Measurements from ENCODE around the gene TECTA. TPM values are rescaled to one million over a fixed set of nuclear protein-coding genes. Genes with fewer than 3 reads are reported as not detected.

Gene TECTA
- total RNA-seq, 1 donor from 2014 or later = 2.3 TPM

DNA sequence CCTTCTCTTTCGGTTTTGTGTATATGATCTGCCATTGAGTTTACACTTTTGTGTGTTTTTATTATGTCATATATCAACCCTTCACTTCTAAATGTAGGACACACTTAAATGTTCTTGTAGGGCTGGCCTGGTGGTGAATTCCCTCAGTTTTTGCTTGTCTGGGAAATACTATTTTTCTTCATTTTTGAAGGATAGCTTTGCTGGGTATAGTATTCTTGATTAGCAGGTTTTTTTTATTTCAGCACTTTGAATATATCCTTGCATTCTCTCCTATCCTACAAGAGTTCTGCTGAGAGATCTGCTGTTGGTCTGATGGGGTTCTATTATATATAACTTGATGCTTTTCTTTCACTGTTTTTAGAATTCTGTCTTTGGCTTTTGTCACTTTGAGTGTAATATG is 79.1 kb downstream of the TECTA start:
- no peak for DNase-seq (ENCODE audit: extremely low spot score, unreplicated experiment)
- Mint-ChIP-seq H3K9me3 (peaks cover 7% of the 10 kb centered on the region), H3K4me3 (no peak overlapping the region), H3K27ac (no peak overlapping the region), H3K4me1 (ENCODE audit: unreplicated experiment) (no peaks in the 10 kb centered on the region), H3K36me3 (peaks cover 3% of the 10 kb centered on the region), H3K27me3 (peaks cover 8% of the 10 kb centered on the region)
- no peak for TF ChIP-seq CTCF (conservative IDR thresholded peaks at IDR 0.05)

GRCh38 chr11:121188776-121189175 is 87.7 kb downstream of the TECTA start:
- DNase-seq (ENCODE audit: extremely low spot score, unreplicated experiment) = no peak
- Mint-ChIP-seq H3K4me3 (no peak overlapping the region), H3K27ac (no peak overlapping the region), H3K4me1 (ENCODE audit: unreplicated experiment) (no peaks in the 10 kb centered on the region), H3K36me3 (peaks cover 3% of the 10 kb centered on the region), H3K27me3 (peaks cover 10% of the 10 kb centered on the region), H3K9me3 (no peaks in the 10 kb centered on the region)
- TF ChIP-seq CTCF (conservative IDR thresholded peaks at IDR 0.05) = no peak

DNA sequence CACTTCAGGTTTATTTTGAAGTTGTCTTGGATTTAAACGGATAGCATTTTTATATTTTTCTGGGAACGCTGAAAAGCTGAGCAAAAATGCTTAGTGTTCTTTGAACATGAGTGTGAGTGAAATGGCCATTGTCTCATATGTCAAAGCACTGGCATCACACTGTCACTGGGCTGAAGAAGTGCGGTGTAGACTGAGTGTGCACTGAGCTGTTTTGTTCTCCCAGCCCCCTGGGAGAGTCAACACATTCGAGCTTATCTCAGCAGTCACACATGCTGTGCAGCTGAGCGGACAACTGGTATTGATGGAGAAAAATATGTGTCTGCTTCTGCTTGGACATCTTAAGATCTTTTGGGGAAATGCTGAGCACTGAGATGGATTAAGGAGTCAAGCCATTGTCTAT is 90.8 kb downstream of the TECTA start:
- Mint-ChIP-seq H3K36me3 (peaks cover 3% of the 10 kb centered on the region), H3K9me3 (no peaks in the 10 kb centered on the region), H3K27ac (no peak overlapping the region), H3K27me3 (peaks cover 15% of the 10 kb centered on the region), H3K4me1 (ENCODE audit: unreplicated experiment) (peaks cover 6% of the 10 kb centered on the region), H3K4me3 (no peak overlapping the region)
- no peak for TF ChIP-seq CTCF (conservative IDR thresholded peaks at IDR 0.05)
- no peak for DNase-seq (ENCODE audit: extremely low spot score, unreplicated experiment)

- Mint-ChIP-seq H3K27ac (no peak overlapping the region), H3K9me3 (no peaks in the 10 kb centered on the region), H3K4me1 (ENCODE audit: unreplicated experiment) (peaks cover 6% of the 10 kb centered on the region), H3K36me3 (no peaks in the 10 kb centered on the region), H3K4me3 (no peak overlapping the region), H3K27me3 (peaks cover 15% of the 10 kb centered on the region)
- TF ChIP-seq CTCF (conservative IDR thresholded peaks at IDR 0.05) = peak; percentile 90
- DNase-seq (ENCODE audit: extremely low spot score, unreplicated experiment) = no peak
These were observed 93.9 kb downstream of the TECTA start for GRCh38 chr11:121194731-121195596.

DNA sequence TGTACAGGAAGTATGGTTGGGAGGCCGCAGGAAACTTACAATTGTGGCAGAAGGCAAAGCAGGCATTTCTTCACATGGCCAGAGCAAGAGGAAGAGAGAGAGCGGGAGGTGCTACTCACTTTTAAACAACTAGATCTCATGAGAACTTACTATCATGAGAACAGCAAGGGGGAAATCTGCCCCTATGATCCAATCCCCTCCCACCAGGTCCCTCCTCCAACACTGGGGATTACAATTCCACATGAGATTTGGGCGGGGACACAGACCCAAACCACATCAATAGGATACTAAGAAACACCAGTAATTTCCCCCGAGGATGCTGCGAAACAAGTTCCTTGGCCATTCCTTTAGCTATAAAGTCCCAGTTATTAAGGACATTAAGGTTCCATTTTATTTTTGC is 97.4 kb downstream of the TECTA start:
- no peak overlapping the region for H3K4me3 Mint-ChIP-seq

More for the DNA sequence above, 97.4 kb downstream of the TECTA start:
- TF ChIP-seq CTCF (conservative IDR thresholded peaks at IDR 0.05) = no peak
- H3K4me1 Mint-ChIP-seq (ENCODE audit: unreplicated experiment) = peaks cover 6% of the 10 kb centered on the region
- no peaks in the 10 kb centered on the region for H3K9me3 Mint-ChIP-seq
- H3K27me3 Mint-ChIP-seq = peaks cover 15% of the 10 kb centered on the region
- H3K27ac Mint-ChIP-seq = no peak overlapping the region
- H3K36me3 Mint-ChIP-seq = no peaks in the 10 kb centered on the region
- no peak for DNase-seq (ENCODE audit: extremely low spot score, unreplicated experiment)

Measured in type B pancreatic cell (in vitro differentiated cells).